ENCODE results near the gene STYK1.
"Not testable (repeated sequence)": the region's sequence is repeated elsewhere in the genome, so short reads cannot be mapped to it uniquely, and the experiment has no call there.

DNA sequence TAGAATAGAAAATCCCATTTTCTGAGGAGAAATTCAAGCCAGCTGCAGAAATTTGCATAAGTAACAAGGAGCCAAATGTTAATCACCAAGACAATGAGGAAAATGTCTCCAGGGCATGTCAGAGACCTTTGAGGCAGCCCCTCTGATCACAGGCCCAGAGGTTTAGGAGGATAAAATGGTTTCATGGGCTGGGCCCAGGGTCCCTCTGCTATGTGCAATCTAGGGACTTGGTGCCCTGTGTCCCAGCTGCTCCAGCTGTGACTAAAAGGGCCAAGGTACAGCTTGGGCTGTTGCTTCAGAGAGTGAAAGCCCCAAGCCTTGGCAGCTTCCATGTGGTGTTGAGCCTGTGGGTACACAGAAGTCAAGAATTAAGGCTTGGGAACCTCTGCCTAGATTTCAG, 27.3 kb downstream of the STYK1 start:
- TF ChIP-seq SUZ12 (IDR thresholded peaks at IDR 0.05; ENCODE audit: extremely low read depth, insufficient read depth, insufficient read length); YY1 (IDR thresholded peaks at IDR 0.05; ENCODE audit: insufficient read depth, insufficient read length): not testable (repeated sequence)

Data from NT2/D1 (cell line).